Measurements from ENCODE around the gene UNK.

Gene UNK

DNA sequence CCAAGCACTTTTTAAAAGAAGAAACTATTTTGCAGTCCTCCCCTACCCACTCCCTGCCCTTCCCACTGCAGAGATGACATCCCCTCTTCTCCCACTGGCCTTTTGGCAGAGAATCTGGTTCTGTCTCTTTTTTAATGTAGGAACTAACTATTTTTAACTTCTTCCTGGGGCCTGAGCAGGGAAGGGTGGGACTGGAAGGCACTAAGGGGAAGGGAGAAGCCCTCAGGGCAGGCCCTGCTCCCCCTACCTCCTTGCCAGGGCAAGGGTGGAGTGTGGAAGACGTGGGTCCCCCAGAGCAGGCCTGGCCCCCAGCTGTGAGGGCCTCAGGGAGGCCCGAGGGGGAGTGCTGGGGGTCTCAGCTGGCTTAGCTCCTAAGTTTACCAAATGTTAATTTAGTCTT, 40.1 kb downstream of the UNK start:
- Histone ChIP-seq H3K4me3 (ENCODE audit: low read length in 2 of 2) (no peak overlapping the region), H3K27me3 (ENCODE audit: control insufficient read depth in 1 of 2, insufficient read depth in 2 of 2, low read length in 2 of 2) (no peaks in the 10 kb centered on the region), H3K36me3 (ENCODE audit: control insufficient read depth in 2 of 2, insufficient read depth in 2 of 2, low read length in 2 of 2) (peaks cover 24 to 39% of the 10 kb centered on the region in 2 donors), H3K9me3 (ENCODE audit: control insufficient read depth in 2 of 2, low read length in 2 of 2) (no peaks in the 10 kb centered on the region), H3K9ac (ENCODE audit: low read length in 2 of 2) (no peak overlapping the region), H3K27ac (ENCODE audit: low read length) (no peak overlapping the region), H3K4me1 (ENCODE audit: control insufficient read depth, insufficient read depth, low read length) (peaks cover 23% of the 10 kb centered on the region)

GRCh38 chr17:75825149-75825552, 40.5 kb downstream of the UNK start:
- no peak overlapping the region for H3K9ac ChIP-seq (ENCODE audit: low read length in 2 of 2)
- no peak overlapping the region for H3K27ac ChIP-seq (ENCODE audit: low read length)
- no peak overlapping the region for H3K4me3 ChIP-seq (ENCODE audit: low read length in 2 of 2)
- peaks cover 23% of the 10 kb centered on the region for H3K4me1 ChIP-seq (ENCODE audit: control insufficient read depth, insufficient read depth, low read length)
- H3K9me3 ChIP-seq (ENCODE audit: control insufficient read depth in 2 of 2, low read length in 2 of 2): no peaks in the 10 kb centered on the region
- peaks cover 19 to 34% of the 10 kb centered on the region in 2 donors for H3K36me3 ChIP-seq (ENCODE audit: control insufficient read depth in 2 of 2, insufficient read depth in 2 of 2, low read length in 2 of 2)
- no peaks in the 10 kb centered on the region for H3K27me3 ChIP-seq (ENCODE audit: control insufficient read depth in 1 of 2, insufficient read depth in 2 of 2, low read length in 2 of 2)

DNA sequence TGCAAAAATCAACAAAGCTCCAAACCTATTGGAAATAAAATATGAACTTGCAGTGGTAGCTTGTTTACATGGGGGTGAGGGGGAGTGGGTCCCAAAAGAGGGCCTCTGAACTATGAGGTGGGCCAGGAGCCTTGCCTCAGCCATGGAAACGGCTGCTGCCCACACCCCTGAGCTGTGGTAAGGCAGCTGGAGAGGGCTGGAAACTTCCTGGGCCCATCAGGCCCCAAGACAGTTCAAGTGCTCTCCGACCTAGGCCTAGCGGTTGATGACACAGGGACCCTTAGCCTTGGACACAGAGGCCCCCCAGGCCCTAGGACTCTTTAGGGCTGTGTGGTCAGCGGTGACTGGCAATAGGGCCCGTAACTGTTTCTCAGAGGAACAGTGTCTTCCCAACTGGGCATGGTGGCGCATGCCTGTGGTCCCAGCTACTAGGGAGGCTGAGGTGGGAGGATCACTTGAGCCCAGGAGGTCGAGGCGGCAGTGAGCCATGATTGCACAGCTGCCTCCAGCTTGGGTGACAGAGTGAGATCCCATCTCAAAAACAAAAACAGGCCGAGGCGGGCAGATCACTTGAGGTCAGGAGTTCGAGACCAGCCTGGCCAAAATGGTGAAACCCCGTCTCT, 41.3 kb downstream of the UNK start:
- H3K36me3 ChIP-seq (ENCODE audit: control insufficient read depth in 2 of 2, insufficient read depth in 2 of 2, low read length in 2 of 2): peaks cover 14 to 27% of the 10 kb centered on the region in 2 donors
- H3K9ac ChIP-seq (ENCODE audit: low read length in 2 of 2): no peak overlapping the region
- H3K4me3 ChIP-seq (ENCODE audit: low read length in 2 of 2): no peak overlapping the region
- H3K4me1 ChIP-seq (ENCODE audit: control insufficient read depth, insufficient read depth, low read length): peaks cover 23% of the 10 kb centered on the region
- no peaks in the 10 kb centered on the region for H3K9me3 ChIP-seq (ENCODE audit: control insufficient read depth in 2 of 2, low read length in 2 of 2)
- H3K27ac ChIP-seq (ENCODE audit: low read length): no peak overlapping the region
- H3K27me3 ChIP-seq (ENCODE audit: control insufficient read depth in 1 of 2, insufficient read depth in 2 of 2, low read length in 2 of 2): no peaks in the 10 kb centered on the region

GRCh38 chr17:75826561-75827307, 42.1 kb downstream of the UNK start:
- no peak overlapping the region for H3K4me3 ChIP-seq (ENCODE audit: low read length in 2 of 2)
- H3K9me3 ChIP-seq (ENCODE audit: control insufficient read depth in 2 of 2, low read length in 2 of 2): no peaks in the 10 kb centered on the region
- peaks cover 23% of the 10 kb centered on the region for H3K4me1 ChIP-seq (ENCODE audit: control insufficient read depth, insufficient read depth, low read length)
- H3K27me3 ChIP-seq (ENCODE audit: control insufficient read depth in 1 of 2, insufficient read depth in 2 of 2, low read length in 2 of 2): no peaks in the 10 kb centered on the region
- peaks cover 8 to 20% of the 10 kb centered on the region in 2 donors for H3K36me3 ChIP-seq (ENCODE audit: control insufficient read depth in 2 of 2, insufficient read depth in 2 of 2, low read length in 2 of 2)
- peak overlapping the region in 1 of 2 donors; percentile 48 for H3K9ac ChIP-seq (ENCODE audit: low read length in 2 of 2)
- H3K27ac ChIP-seq (ENCODE audit: low read length): peak overlapping the region; percentile 71

GRCh38 chr17:75827308-75828075, 42.9 kb downstream of the UNK start:
- H3K9ac ChIP-seq (ENCODE audit: low read length in 2 of 2): peak overlapping the region; percentile 48 to 58
- H3K9me3 ChIP-seq (ENCODE audit: control insufficient read depth in 2 of 2, low read length in 2 of 2): no peaks in the 10 kb centered on the region
- no peaks in the 10 kb centered on the region for H3K27me3 ChIP-seq (ENCODE audit: control insufficient read depth in 1 of 2, insufficient read depth in 2 of 2, low read length in 2 of 2)
- peaks cover 18% of the 10 kb centered on the region for H3K4me1 ChIP-seq (ENCODE audit: control insufficient read depth, insufficient read depth, low read length)
- peak overlapping the region; percentile 44 to 67 for H3K4me3 ChIP-seq (ENCODE audit: low read length in 2 of 2)
- peak overlapping the region; percentile 71 for H3K27ac ChIP-seq (ENCODE audit: low read length)
- H3K36me3 ChIP-seq (ENCODE audit: control insufficient read depth in 2 of 2, insufficient read depth in 2 of 2, low read length in 2 of 2): peaks cover 2 to 15% of the 10 kb centered on the region in 2 donors

GRCh38 chr17:75828076-75828400, 43.4 kb downstream of the UNK start:
- no peaks in the 10 kb centered on the region for H3K27me3 ChIP-seq (ENCODE audit: control insufficient read depth in 1 of 2, insufficient read depth in 2 of 2, low read length in 2 of 2)
- H3K4me1 ChIP-seq (ENCODE audit: control insufficient read depth, insufficient read depth, low read length): peaks cover 18% of the 10 kb centered on the region
- H3K36me3 ChIP-seq (ENCODE audit: control insufficient read depth in 2 of 2, insufficient read depth in 2 of 2, low read length in 2 of 2): peaks cover 2 to 13% of the 10 kb centered on the region in 2 donors
- no peaks in the 10 kb centered on the region for H3K9me3 ChIP-seq (ENCODE audit: control insufficient read depth in 2 of 2, low read length in 2 of 2)
- H3K27ac ChIP-seq (ENCODE audit: low read length): peak overlapping the region; percentile 71
- peak overlapping the region; percentile 48 to 55 for H3K9ac ChIP-seq (ENCODE audit: low read length in 2 of 2)
- peak overlapping the region; percentile 44 to 67 for H3K4me3 ChIP-seq (ENCODE audit: low read length in 2 of 2)

DNA sequence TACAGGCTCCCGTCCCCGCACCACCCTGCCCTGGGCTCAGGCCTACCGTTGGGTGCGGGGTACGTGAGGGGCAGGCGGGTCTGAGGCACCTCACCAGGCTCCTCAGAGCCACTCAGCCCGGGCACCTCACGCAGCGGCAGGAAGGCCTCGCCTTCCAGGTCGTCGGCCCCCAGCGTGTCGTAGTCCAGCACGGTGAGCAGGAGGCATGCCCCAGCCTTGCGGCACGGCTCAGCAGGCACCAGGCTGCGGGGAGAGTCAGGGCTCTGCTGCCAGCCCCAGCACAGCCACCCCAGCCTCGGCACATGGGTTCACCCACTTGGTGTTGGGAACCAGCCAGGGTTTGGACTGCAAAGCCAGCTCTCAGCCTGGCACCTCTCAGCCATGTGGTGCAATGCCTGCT, 44.1 kb downstream of the UNK start:
- Histone ChIP-seq H3K27ac (ENCODE audit: low read length) (no peak overlapping the region), H3K9me3 (ENCODE audit: control insufficient read depth in 2 of 2, low read length in 2 of 2) (no peaks in the 10 kb centered on the region), H3K36me3 (ENCODE audit: control insufficient read depth in 2 of 2, insufficient read depth in 2 of 2, low read length in 2 of 2) (peaks cover 8% of the 10 kb centered on the region in 2 donors), H3K9ac (ENCODE audit: low read length in 2 of 2) (no peak overlapping the region), H3K4me1 (ENCODE audit: control insufficient read depth, insufficient read depth, low read length) (peaks cover 18% of the 10 kb centered on the region), H3K4me3 (ENCODE audit: low read length in 2 of 2) (no peak overlapping the region), H3K27me3 (ENCODE audit: control insufficient read depth in 1 of 2, insufficient read depth in 2 of 2, low read length in 2 of 2) (no peaks in the 10 kb centered on the region)

DNA sequence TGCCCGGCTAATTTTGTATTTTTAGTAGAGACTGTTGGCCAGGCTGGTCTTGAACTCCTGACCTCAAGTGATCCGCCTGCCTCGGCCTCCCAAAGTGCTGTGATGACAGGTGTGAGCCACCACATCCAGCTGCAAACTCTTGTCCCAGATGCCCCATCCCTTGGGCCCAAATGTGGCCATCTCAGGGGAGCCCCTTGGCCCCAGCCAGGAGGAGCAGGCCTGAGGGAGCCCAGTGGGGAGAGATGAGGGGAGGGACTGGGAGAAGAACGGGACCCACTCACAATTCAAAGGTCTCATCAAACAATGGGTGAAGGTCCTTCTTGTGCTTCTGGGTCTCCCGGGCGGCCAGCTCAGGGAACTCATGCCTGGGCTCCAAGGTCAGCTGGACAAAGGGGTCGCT, 45.1 kb downstream of the UNK start:
- H3K4me1 ChIP-seq (ENCODE audit: control insufficient read depth, insufficient read depth, low read length): peaks cover 18% of the 10 kb centered on the region
- H3K27me3 ChIP-seq (ENCODE audit: control insufficient read depth in 1 of 2, insufficient read depth in 2 of 2, low read length in 2 of 2): no peaks in the 10 kb centered on the region
- H3K4me3 ChIP-seq (ENCODE audit: low read length in 2 of 2): no peak overlapping the region
- H3K9me3 ChIP-seq (ENCODE audit: control insufficient read depth in 2 of 2, low read length in 2 of 2): no peaks in the 10 kb centered on the region
- no peak overlapping the region for H3K27ac ChIP-seq (ENCODE audit: low read length)
- peaks cover under 1 to 6% of the 10 kb centered on the region in 2 donors for H3K36me3 ChIP-seq (ENCODE audit: control insufficient read depth in 2 of 2, insufficient read depth in 2 of 2, low read length in 2 of 2)
- H3K9ac ChIP-seq (ENCODE audit: low read length in 2 of 2): no peak overlapping the region

- no peak overlapping the region for H3K9ac ChIP-seq (ENCODE audit: low read length in 2 of 2)
- no peak overlapping the region for H3K4me3 ChIP-seq (ENCODE audit: low read length in 2 of 2)
- peaks cover 0 to 6% of the 10 kb centered on the region in 2 donors for H3K36me3 ChIP-seq (ENCODE audit: control insufficient read depth in 2 of 2, insufficient read depth in 2 of 2, low read length in 2 of 2)
- H3K4me1 ChIP-seq (ENCODE audit: control insufficient read depth, insufficient read depth, low read length): peaks cover 19% of the 10 kb centered on the region
- no peaks in the 10 kb centered on the region for H3K9me3 ChIP-seq (ENCODE audit: control insufficient read depth in 2 of 2, low read length in 2 of 2)
- H3K27me3 ChIP-seq (ENCODE audit: control insufficient read depth in 1 of 2, insufficient read depth in 2 of 2, low read length in 2 of 2): no peaks in the 10 kb centered on the region
- no peak overlapping the region for H3K27ac ChIP-seq (ENCODE audit: low read length)
Observed at GRCh38 chr17:75830164-75831031, 45.8 kb downstream of the UNK start.

DNA sequence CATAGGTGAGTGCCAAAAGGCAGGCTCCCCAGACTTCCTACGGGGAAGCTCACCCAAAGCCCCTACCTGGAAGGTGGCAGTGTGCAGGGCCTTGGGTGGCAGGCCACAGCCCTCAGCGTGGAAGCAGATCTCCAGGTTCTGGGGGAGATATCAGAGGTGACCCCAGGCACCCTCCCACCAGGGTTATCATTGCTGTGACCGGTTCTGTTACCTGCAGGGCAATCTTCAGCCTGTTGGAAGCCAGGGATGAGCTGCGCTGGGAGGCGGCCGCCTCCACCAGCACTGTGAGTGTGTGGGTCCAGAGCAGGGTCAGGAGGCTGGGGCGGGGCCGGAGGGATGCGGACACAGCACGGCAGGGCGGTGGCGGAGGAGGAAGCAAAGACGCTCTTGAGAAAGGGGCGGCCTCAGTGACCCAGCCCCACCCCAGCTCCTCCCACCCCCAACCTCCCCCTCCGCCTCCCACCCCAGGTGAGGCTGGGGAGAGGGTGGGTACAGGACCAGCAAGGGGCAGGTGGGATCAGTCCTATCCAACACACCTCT, 46.5 kb downstream of the UNK start:
- H3K4me3 ChIP-seq (ENCODE audit: low read length in 2 of 2): no peak overlapping the region
- peaks cover 2 to 6% of the 10 kb centered on the region in 2 donors for H3K36me3 ChIP-seq (ENCODE audit: control insufficient read depth in 2 of 2, insufficient read depth in 2 of 2, low read length in 2 of 2)
- H3K4me1 ChIP-seq (ENCODE audit: control insufficient read depth, insufficient read depth, low read length): peaks cover 24% of the 10 kb centered on the region
- H3K27me3 ChIP-seq (ENCODE audit: control insufficient read depth in 1 of 2, insufficient read depth in 2 of 2, low read length in 2 of 2): no peaks in the 10 kb centered on the region
- H3K9me3 ChIP-seq (ENCODE audit: control insufficient read depth in 2 of 2, low read length in 2 of 2): no peaks in the 10 kb centered on the region
- H3K9ac ChIP-seq (ENCODE audit: low read length in 2 of 2): no peak overlapping the region
- no peak overlapping the region for H3K27ac ChIP-seq (ENCODE audit: low read length)

Measured in stomach smooth muscle (tissue), 2 donors.